Measurements from ENCODE around the gene MAP3K9. TPM values are rescaled to one million over a fixed set of nuclear protein-coding genes. Genes with fewer than 3 reads are reported as not detected.

MAP3K9 gene
- total and polyA plus RNA-seq, 2 donors (not counting 3 experiments of a cell fraction or from before 2014, with no cell fraction given) = 0.06 to 0.11 TPM

DNA sequence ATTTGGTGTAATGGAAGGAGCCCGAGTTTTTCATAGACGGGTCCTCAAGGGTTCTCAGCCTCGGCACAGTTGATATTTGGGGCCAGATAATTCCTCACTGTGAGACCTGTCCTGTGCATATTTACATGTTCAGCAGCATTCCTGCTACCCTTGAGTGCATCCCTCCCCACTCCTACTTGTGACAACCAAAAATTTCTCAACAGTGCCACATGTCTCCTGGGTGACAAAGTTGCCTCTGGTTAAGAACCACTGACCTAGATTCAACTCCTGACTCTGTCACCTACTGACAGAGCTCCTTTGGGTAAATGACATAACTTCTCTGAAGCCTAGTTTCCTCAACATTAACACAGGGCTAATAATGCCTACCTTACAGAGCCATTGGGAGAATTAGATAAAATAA, 107.2 kb downstream of the MAP3K9 start:
- no peaks in the 10 kb centered on the region for H3K9me3 ChIP-seq (replicated peaks; ENCODE audit: control insufficient read depth, insufficient read depth, low read length)
- H3K4me2 ChIP-seq (ENCODE audit: insufficient read depth, low read length) = no peak overlapping the region
- no peak overlapping the region for H2AFZ ChIP-seq (ENCODE audit: low read depth, low read length)
- no peaks in the 10 kb centered on the region for H3K4me1 ChIP-seq (ENCODE audit: control insufficient read depth, extremely low read depth, insufficient read depth, low read length)
- no peaks in the 10 kb centered on the region for H3K79me2 ChIP-seq (ENCODE audit: control insufficient read depth, insufficient read depth, low read length)
- no peaks in the 10 kb centered on the region for H3K36me3 ChIP-seq (ENCODE audit: control insufficient read depth in 2 of 2, extremely low read depth in 1 of 2, insufficient read depth in 2 of 2, low read length in 2 of 2)
- no peaks in the 10 kb centered on the region for H3K27me3 ChIP-seq (ENCODE audit: control insufficient read depth in 2 of 2, insufficient read depth in 2 of 2, low read length in 2 of 2)
- no peak overlapping the region for H3K27ac ChIP-seq (ENCODE audit: insufficient read depth, low read depth, low read length)
- no peaks in the 10 kb centered on the region for H4K20me1 ChIP-seq (replicated peaks; ENCODE audit: control insufficient read depth, extremely low read depth, insufficient read depth, low read length)
- H3K4me3 ChIP-seq (replicated peaks in 1 of 3; ENCODE audit: insufficient read depth in 1 of 3, low read depth in 1 of 3, low read length in 3 of 3) = no peak overlapping the region
- POLR2A ChIA-PET = no interaction called here
- TF ChIP-seq EZH2 (IDR thresholded peaks at IDR 0.05; ENCODE audit: borderline replicate concordance, low read depth, low read length, severe bottlenecking) (no peak), POLR2AphosphoS5 (IDR thresholded peaks at IDR 0.05; ENCODE audit: insufficient read depth, low read depth, low read length) (no peak), GATA2 (IDR thresholded peaks at IDR 0.05; ENCODE audit: insufficient read depth, insufficient read length, low read depth, low read length) (no peak)
- FAIRE-seq (no peak), DNase-seq (ENCODE audit: low read depth, low spot score) (no peak)
- no peaks in the 10 kb centered on the region for H3K9me1 ChIP-seq (replicated peaks; ENCODE audit: control insufficient read depth, extremely low read depth, insufficient read depth, low read length)
- H3K9ac ChIP-seq (replicated peaks; ENCODE audit: extremely low read depth, insufficient read depth, low read length) = no peak overlapping the region
- CTCF ChIA-PET = no interaction called here
- BruUV-seq (replicated peaks) = no TSS peak
- intact Hi-C loops (cut with micrococcal nuclease) (no loop called here), dilution Hi-C loops (cut with MboI; ENCODE audit: extremely low pct_ligation_motif_present, low sequenced_read_pairs) (no loop called here)

- Histone ChIP-seq H3K79me2 (ENCODE audit: control insufficient read depth, insufficient read depth, low read length) (no peaks in the 10 kb centered on the region), H3K9ac (replicated peaks; ENCODE audit: extremely low read depth, insufficient read depth, low read length) (no peak overlapping the region), H4K20me1 (replicated peaks; ENCODE audit: control insufficient read depth, extremely low read depth, insufficient read depth, low read length) (no peaks in the 10 kb centered on the region), H2AFZ (ENCODE audit: low read depth, low read length) (no peak overlapping the region), H3K36me3 (ENCODE audit: control insufficient read depth in 2 of 2, extremely low read depth in 1 of 2, insufficient read depth in 2 of 2, low read length in 2 of 2) (no peaks in the 10 kb centered on the region), H3K4me1 (ENCODE audit: control insufficient read depth, extremely low read depth, insufficient read depth, low read length) (no peaks in the 10 kb centered on the region), H3K27ac (ENCODE audit: insufficient read depth, low read depth, low read length) (no peak overlapping the region), H3K4me3 (replicated peaks in 1 of 3; ENCODE audit: insufficient read depth in 1 of 3, low read depth in 1 of 3, low read length in 3 of 3) (no peak overlapping the region), H3K27me3 (ENCODE audit: control insufficient read depth in 2 of 2, insufficient read depth in 2 of 2, low read length in 2 of 2) (no peaks in the 10 kb centered on the region), H3K9me1 (replicated peaks; ENCODE audit: control insufficient read depth, extremely low read depth, insufficient read depth, low read length) (no peaks in the 10 kb centered on the region), H3K4me2 (ENCODE audit: insufficient read depth, low read length) (no peak overlapping the region), H3K9me3 (replicated peaks; ENCODE audit: control insufficient read depth, insufficient read depth, low read length) (no peaks in the 10 kb centered on the region)
- no peak for FAIRE-seq
- intact Hi-C loops (cut with micrococcal nuclease) (no loop called here), dilution Hi-C loops (cut with MboI; ENCODE audit: extremely low pct_ligation_motif_present, low sequenced_read_pairs) (no loop called here)
- CTCF ChIA-PET = no interaction called here
- no peak for DNase-seq (ENCODE audit: low read depth, low spot score)
- BruUV-seq (replicated peaks) = no TSS peak
- POLR2A ChIA-PET = no interaction called here
- TF ChIP-seq FOS (IDR thresholded peaks at IDR 0.05; ENCODE audit: borderline replicate concordance, insufficient read depth, low read length) = no peak
Observed at GRCh38 chr14:70701610-70702009, 107.7 kb downstream of the MAP3K9 start.
